ENCODE measurements around the gene GABRP.

DNA sequence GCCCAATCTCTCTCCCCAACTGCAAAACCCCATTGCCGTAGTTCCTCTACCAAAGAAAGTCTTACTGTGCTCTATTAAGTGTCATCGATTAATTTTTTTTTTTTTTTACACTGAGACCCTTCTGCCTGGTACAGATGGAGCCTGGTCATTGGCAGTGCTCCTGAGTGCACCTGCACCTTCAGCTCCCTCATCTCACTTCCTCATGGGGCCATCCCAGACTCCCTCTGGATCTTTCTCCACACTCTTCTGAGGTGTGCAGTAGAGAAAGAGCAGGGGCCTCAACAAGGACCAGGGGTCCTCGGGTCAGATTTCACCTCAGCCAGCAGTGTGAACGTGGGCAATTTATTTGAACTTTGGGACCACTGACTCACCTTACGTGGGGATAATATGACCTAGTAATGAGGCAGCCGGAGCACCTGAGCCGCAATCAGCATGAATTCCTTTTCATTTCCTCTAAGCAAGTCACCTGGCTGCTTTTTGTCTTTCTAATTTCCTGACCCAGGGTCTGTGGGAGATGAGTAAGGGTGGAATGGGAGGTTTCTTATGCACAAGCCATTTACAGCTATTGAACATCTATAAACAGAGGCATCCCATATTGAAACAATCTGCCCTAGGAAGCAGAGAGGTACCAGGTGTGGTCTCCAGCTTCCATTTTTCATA is 22.3 kb upstream of the GABRP start:
- TF ChIP-seq ZNF274 (IDR thresholded peaks at IDR 0.05; ENCODE audit: low read depth, low read length) (no peak), YY1 (IDR thresholded peaks at IDR 0.05; ENCODE audit: insufficient read depth, insufficient read length) (no peak)
